NCI-H1092 treated with DMSO at 0.1 percent for 48 hours (cell line): Measurements from ENCODE around the gene FANCD2.
"Not testable (repeated sequence)": the region's sequence is repeated elsewhere in the genome, so short reads cannot be mapped to it uniquely, and the experiment has no call there.

Experiments used
- DNase-seq: peaks from one replicate; lab custom pipeline; 2025; lab: John Stamatoyannopoulos, UW

FANCD2 gene

GRCh38 chr3:10015461-10015904 is 10.8 kb upstream of the FANCD2 start:
- no peak for DNase-seq

DNA sequence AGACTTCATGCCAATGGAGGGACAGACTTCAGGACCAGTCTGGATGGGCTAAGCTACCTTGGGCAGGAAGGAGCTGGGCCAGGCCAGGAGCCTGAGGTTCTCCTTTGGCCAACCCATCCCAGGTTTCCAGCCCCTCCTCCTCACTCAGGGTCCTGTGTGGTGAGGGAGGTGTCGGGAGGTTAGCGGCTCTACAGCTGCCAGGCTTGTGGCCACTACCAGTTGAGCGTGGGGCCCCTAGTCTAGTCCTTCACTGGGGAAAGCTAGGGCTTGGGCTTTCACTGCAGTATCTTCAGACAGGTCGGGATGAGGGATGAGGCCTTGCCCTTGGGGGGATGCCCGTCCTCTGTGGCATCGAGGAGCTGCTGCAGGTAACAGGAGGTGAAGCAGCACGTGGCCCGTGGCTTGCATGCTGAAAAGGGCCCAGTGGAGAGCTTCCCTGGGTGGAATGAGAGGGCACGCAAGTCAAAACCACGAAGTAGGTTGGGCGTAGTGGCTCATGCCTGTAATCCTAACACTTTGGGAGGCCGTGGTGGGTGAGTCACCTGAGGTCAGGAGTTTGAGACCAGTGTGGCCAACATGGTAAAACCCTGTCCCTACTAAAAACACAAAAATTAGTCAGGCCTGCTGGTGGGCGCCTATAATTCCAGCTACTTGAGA is 8.5 kb upstream of the FANCD2 start:
- DNase-seq = no peak

- DNase-seq = not testable (repeated sequence)
Measured at GRCh38 chr3:10018806-10019205, 7.4 kb upstream of the FANCD2 start.

- no peak for DNase-seq
Measured at GRCh38 chr3:10019326-10019725, 6.9 kb upstream of the FANCD2 start.

DNA sequence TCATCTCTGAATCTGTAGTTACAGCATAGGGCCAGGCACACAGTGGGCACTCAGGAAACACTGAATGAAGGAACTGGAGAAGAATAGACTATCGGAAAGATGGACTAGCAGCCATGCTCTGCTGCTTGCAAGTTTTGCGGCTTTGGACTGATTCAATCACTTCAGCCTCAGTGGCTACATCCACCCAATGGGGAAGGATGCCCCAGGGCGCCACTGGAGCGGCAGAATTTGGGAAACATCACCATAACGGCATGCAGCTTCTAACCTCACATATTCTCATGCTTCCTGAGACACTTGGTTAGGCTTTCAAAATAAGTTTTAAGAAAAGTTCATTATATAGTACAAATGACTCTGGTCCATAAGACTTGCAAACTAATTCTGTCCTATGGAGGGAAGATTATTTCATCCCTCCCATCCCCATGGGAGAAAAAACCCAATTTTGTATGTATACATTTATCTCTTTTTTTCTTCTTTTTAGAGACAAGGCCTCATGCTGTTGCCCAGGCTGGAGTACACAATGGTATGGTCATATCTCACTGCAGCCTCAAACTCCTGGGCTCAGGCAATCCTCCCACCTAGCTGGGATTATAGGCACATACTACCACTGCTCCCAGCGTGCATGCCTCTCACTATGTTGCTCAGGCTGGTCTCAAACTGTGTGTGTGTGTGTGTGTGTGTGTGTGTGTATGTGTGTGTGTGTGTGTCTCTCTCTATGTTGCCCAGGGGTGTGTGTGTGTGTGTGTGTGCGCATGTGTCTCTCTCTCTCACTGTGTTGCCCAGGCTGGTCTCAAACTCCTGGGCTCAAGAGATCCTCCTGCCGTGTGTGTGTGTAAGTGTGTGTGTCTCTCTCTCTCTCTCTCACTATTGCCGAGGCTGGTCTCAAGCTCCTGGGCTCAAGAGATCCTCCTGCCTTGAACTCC is 4.1 kb upstream of the FANCD2 start:
- DNase-seq = no peak

- DNase-seq = no peak
Measured at GRCh38 chr3:10023587-10024310, 2.5 kb upstream of the FANCD2 start.

DNA sequence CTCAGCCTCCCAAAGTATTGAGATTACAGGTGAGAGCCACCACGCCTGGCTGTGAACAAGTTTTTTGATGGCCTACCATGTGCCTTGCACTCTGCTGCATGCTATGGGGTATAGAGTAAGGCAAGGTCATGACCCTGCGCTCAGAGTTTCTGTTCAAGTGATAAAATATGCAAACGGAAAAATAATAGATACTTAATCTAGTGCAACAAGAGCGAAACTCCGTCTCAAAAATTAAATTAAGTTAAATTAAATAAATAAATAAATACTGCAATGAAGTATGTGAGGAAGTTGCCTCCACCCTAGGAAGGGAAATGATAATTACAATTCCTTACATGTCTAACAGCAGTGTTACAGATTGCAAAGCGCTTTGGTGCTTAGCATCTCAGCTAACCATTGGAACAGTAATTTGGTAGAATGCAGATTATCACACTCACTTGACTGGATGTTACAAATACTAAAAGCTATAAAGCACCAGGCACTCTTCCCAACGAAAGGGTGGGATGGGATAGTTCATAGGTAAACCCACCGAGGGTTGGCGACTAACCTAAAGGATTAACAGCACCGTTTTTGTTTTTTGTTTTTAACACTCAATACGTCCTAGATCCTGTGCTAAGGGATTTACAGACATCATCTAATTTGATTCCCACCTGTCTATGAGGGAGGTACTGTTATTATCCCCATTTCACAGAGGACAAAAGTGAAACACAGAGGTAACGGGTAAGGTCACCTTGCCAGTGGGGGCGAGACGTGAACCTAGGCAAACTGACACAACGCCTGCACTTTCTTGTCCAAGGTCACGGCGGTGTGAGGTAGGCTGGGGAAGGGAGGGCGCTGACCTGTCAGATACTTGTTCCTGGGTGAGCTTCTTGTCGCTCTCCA is 793 bp upstream of the FANCD2 start:
- no peak for DNase-seq

GRCh38 chr3:10041034-10041433 is 14.8 kb downstream of the FANCD2 start:
- no peak for DNase-seq

DNA sequence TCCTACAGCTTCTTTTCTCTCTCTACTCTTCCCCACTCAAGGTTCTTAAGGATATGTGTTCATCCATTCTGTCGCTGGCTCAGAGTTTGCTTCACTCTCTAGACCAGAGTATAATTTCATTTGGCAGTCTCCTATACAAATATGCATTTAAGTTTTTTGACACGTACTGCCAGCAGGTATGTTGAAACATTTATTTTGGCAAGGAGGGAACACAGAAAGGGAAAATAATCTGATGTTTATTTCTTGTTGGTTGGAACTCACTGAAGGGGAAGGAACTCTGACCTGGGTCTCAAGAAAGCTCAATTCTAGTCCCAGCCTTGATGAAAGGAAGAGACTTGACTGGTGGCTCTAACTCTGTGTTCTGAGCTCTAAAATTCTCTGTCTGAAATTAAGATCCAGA is 21.6 kb downstream of the FANCD2 start:
- DNase-seq = no peak

- not testable (repeated sequence) for DNase-seq
Measured at GRCh38 chr3:10053054-10053453, 26.8 kb downstream of the FANCD2 start.

DNA sequence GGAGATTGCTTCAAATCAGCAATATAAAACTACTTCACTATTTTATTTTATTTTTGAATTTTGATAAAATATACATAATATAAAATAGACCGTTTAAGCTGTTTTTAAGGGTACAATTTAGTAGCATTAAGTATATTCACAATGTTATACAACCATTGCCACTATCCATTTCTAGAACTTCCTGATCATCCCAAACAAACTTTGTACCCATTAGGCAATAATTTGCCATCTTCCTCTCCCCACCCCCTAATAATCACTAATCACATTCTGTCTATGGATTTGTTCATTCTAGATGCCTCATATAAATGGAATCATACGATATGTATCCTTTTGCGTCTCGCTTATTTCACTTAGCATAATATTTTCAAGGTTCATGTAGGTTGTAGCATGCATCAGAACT is 28.9 kb downstream of the FANCD2 start:
- DNase-seq = no peak

DNA sequence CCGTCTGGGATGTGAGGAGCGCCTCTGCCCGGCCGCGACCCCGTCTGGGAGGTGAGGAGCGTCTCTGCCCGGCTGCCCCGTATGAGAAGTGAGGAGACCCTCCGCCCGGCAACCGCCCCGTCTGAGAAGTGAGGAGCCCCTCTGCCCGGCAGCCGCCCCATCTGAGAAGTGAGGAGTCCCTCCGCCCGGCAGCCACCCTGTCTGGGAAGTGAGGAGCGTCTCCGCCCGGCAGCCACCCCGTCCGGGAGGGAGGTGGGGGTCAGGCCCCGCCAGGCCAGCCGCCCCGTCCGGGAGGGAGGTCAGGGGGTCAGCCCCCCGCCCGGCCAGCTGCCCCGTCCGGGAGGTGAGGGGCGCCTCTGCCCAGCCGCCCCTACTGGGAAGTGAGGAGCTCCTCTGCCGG is 43.8 kb downstream of the FANCD2 start:
- not testable (repeated sequence) for DNase-seq

GRCh38 chr3:10074666-10075065 is 48.4 kb downstream of the FANCD2 start:
- DNase-seq = no peak

DNA sequence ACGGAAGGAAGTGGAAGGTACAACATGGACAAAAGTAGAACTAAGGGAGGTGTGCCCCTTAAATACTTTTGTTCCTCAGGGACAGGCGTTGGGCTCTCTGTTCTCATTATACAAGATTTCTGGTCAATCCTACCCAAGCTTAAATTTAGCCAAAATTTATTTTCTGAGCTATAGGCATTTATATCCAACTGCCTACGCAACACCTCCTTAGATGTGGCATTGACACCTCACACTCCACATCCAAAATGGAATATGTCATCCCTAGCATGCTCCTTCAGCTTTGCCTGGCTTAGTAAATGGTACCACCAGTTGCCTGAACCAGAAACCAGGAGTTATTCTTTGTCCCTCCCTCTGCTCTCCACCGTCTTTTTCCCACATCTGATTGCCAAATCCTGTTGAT is 55.6 kb downstream of the FANCD2 start:
- DNase-seq = no peak

GRCh38 chr3:10085738-10086137 is 59.5 kb downstream of the FANCD2 start:
- DNase-seq = no peak

DNA sequence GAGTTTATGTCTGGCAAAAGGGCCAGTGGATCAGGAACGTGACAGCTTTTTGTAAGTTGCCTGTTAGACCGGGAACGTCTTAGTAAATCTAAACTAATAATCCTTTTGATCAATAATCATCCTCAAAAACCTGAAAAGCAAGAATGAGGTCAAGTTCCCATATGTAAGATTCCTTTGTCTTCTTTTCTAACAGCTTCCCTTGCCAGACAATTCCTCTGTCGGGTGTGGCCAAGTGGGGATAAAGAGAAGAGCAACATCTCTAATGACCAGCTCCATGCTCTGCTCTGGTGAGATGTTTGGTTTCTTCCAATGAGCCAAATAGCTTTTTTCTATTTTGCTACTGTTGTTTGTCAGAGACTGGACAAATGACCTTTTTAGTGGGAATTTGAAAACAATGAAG is 62.0 kb downstream of the FANCD2 start:
- DNase-seq = no peak

GRCh38 chr3:10090179-10090578 is 63.9 kb downstream of the FANCD2 start:
- no peak for DNase-seq

DNA sequence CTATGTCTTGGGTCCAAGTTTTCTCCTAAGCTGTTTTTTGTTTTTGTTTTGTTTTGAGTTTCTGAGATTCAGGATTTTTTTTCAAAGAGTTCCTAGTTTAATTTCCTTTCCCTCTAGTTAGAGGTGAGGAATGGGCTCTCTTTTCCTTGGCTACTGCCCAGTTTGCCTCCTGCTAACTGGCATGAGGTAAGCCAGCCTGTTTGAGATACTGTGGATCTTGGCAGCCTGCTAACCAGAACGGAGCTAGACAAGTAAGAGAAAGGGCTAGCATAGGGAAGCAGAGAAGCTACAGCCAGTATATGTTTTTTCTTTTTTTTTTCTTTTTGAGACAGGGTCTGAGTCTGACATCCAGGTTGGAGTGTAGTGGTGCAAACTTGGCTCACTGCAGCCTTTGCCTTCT is 64.5 kb downstream of the FANCD2 start:
- not testable (repeated sequence) for DNase-seq

DNA sequence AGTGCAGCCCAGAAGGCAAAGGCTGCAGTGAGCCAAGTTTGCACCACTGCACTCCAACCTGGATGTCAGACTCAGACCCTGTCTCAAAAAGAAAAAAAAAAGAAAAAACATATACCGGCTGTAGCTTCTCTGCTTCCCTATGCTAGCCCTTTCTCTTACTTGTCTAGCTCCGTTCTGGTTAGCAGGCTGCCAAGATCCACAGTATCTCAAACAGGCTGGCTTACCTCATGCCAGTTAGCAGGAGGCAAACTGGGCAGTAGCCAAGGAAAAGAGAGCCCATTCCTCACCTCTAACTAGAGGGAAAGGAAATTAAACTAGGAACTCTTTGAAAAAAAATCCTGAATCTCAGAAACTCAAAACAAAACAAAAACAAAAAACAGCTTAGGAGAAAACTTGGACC is 65.2 kb downstream of the FANCD2 start:
- not testable (repeated sequence) for DNase-seq

DNA sequence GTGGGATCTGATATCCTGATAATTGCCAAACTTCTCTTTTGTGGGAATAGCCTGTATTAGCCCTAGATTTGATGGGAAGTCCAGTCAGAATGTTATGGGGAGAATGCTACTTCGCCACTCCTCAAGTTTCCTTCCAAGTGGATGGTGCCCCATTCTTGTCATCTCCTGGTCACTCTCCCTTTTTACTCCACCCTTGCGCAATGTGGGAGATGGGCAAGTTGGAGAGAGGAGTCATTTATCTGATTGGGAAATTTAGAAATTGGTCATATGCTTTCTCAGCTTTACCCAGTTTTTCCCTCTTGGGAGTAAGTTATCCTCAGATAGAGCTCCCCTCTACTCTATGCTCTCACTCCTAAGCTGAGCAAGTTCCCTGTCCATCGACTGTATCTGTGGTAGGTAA is 67.4 kb downstream of the FANCD2 start:
- DNase-seq = no peak

DNA sequence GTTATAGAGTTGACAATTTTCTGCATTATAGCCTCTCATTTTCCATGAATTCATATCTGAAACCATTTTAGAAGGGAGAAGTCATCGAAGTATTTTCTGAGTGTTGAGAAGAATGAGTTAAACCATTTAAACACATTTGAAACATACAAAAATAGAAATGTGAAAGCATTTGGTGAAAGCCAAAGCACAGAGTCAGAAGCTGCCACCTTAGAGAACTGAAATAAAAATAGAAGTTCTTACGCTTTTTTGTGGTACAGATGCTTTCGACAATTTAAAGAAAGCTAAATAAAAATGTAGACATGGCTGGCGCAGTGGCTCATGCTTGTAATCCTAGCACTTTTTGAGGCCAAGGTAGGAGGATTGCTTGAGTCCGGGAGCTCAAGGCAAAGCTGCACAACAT is 72.8 kb downstream of the FANCD2 start:
- DNase-seq = no peak

DNA sequence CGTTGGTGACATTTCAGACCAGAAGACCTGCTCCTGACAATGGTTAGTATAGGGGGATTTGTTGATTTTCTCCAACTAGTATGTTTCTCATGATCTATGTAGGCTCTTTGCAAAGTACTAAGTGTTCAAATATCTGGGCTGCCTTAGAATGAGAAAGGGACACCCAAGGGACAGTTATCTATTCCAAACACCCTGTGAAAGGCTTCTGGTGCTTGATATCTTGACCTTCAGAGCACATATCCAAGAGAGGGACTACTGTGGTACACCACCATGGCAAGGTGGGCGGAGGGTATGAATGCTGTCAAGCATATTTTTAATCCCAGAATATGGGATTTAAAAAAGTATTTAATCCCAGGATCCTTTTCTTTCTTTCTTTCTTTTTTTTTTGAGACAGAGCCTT is 80.7 kb downstream of the FANCD2 start:
- DNase-seq = no peak
